ENCODE results near the gene EIF3D. TPM values are rescaled to one million over a fixed set of nuclear protein-coding genes. Genes with fewer than 3 reads are reported as not detected.

EIF3D gene
- total and polyA plus RNA-seq, 2 of the 13 experiments (the other 11 are each of a cell fraction or from before 2014, with no cell fraction given): 118 to 274 TPM

GRCh38 chr22:36528795-36529751, at the start of gene EIF3D (continued):
- 0 out of 2 replicates have a peak, but pooled peaks have one; percentile 48 for TF ChIP-seq ZNF414 (CRISPR knock-in tag; IDR thresholded peaks at IDR 0.05)
- peak; percentile 87; the same call in 1 of the 2 replicates for TF ChIP-seq ZMAT3 (CRISPR knock-in tag; conservative IDR thresholded peaks at IDR 0.05)
- TF ChIP-seq KDM3A (CRISPR knock-in tag; IDR thresholded peaks at IDR 0.05; ENCODE audit: low read depth): peak; percentile 80; the same call in 1 of the 2 replicates
- TF ChIP-seq NFAT5 (CRISPR knock-in tag; IDR thresholded peaks at IDR 0.05): peak; percentile 52; the same call in 1 of the 2 replicates
- TF ChIP-seq ZBTB8A (CRISPR knock-in tag; IDR thresholded peaks at IDR 0.05; ENCODE audit: borderline replicate concordance, low read depth): no peak; the same call in 1 of the 2 replicates
- TF ChIP-seq E2F1 (CRISPR knock-in tag; IDR thresholded peaks at IDR 0.05): peak; percentile 97
- TF ChIP-seq HIC2 (CRISPR knock-in tag; IDR thresholded peaks at IDR 0.05; ENCODE audit: low read depth): no peak
- TF ChIP-seq ELF3 (CRISPR knock-in tag; IDR thresholded peaks at IDR 0.05): peak; percentile 98
- peak; percentile 73; the same call in 1 of the 2 replicates for TF ChIP-seq ZNF816 (CRISPR knock-in tag; IDR thresholded peaks at IDR 0.05; ENCODE audit: borderline replicate concordance)
- TF ChIP-seq ZNF703 (CRISPR knock-in tag; IDR thresholded peaks at IDR 0.05; ENCODE audit: borderline replicate concordance): no peak; the same call in 1 of the 2 replicates
- TF ChIP-seq ZNF224 (CRISPR knock-in tag; IDR thresholded peaks at IDR 0.05): 0 out of 2 replicates have a peak, but pooled peaks have one; percentile 80
- no peak for TF ChIP-seq ZFAT (CRISPR knock-in tag; conservative IDR thresholded peaks at IDR 0.05)
- peak; percentile 70; the same call in 1 of the 2 replicates for TF ChIP-seq ISX (CRISPR knock-in tag; conservative IDR thresholded peaks at IDR 0.05)
- TF ChIP-seq ZNF281 (CRISPR knock-in tag; IDR thresholded peaks at IDR 0.05; ENCODE audit: borderline replicate concordance): no peak
- TF ChIP-seq ETV6 (CRISPR knock-in tag; conservative IDR thresholded peaks at IDR 0.05): no peak; the same call in 1 of the 2 replicates
